Loucy (cell line): Measurements from ENCODE around the gene CHN1.

Experiments
- H2AFZ ChIP-seq: fragments of 200-600 bp; sonication (generic); 2 replicates; pipeline ENCODE4 v1.6.0; 2016; ENCODE audit warnings: antibody characterized with exemption, mild to moderate bottlenecking, low read length, moderate library complexity
- H3F3A ChIP-seq: fragments of 200-600 bp; 2 replicates; pipeline ENCODE4 v1.6.0; 2016; ENCODE audit warnings: antibody characterized with exemption, low read depth, mild to moderate bottlenecking
- H3K27me3 ChIP-seq: fragments of 200-600 bp; sonication (generic); 2 replicates; pipeline ENCODE4 v1.6.1; 2014; ENCODE audit warnings: low read length, mild to moderate bottlenecking; ENCODE audit not compliant: insufficient read depth, poor library complexity, severe bottlenecking
- H3K36me3 ChIP-seq: fragments of 200-600 bp; sonication (generic); 2 replicates; pipeline ENCODE4 v1.6.1; 2016; ENCODE audit warnings: low read length; ENCODE audit not compliant: insufficient read depth
- H3K4me1 ChIP-seq: fragments of 200-600 bp; sonication (generic); 2 replicates; pipeline ENCODE4 v1.5.1; 2014; ENCODE audit warnings: low read length, mild to moderate bottlenecking; ENCODE audit not compliant: insufficient read depth, poor library complexity, severe bottlenecking
- H3K4me2 ChIP-seq: fragments of 200-600 bp; sonication (generic); 2 replicates; pipeline ENCODE4 v1.6.0; 2014; ENCODE audit warnings: antibody characterized with exemption, low read length, low read depth, mild to moderate bottlenecking; ENCODE audit not compliant: poor library complexity, severe bottlenecking
- H3K4me3 ChIP-seq: fragments of 200-600 bp; sonication (generic); 2 replicates; pipeline ENCODE4 v1.5.1; 2014; ENCODE audit warnings: low read length, mild to moderate bottlenecking, mixed read lengths; ENCODE audit not compliant: poor library complexity, severe bottlenecking
- H3K79me2 ChIP-seq: fragments of 200-600 bp; sonication (generic); 2 replicates; pipeline ENCODE4 v1.6.1; 2014; ENCODE audit warnings: low read length; ENCODE audit not compliant: insufficient read depth
- H3K9ac ChIP-seq: fragments of 200-600 bp; sonication (generic); 2 replicates; pipeline ENCODE4 v1.6.0; 2014; ENCODE audit warnings: mild to moderate bottlenecking, low read depth, low read length, moderate library complexity; ENCODE audit not compliant: poor library complexity, severe bottlenecking
- H3K9me2 ChIP-seq: fragments of 200-600 bp; sonication (generic); replicated peaks from 2 replicates; pipeline ENCODE4 v1.6.1; 2016; ENCODE audit warnings: low read depth, low read length, mixed read lengths
- H3K9me3 ChIP-seq: fragments of 200-600 bp; sonication (generic); 2 replicates; pipeline ENCODE4 v1.6.1; 2014; ENCODE audit warnings: mild to moderate bottlenecking, antibody characterized with exemption, low read length, low read depth; ENCODE audit not compliant: insufficient read depth
- H4K20me1 ChIP-seq: fragments of 200-600 bp; sonication (generic); 2 replicates; pipeline ENCODE4 v1.6.0; 2014; ENCODE audit warnings: antibody characterized with exemption, low read length, mild to moderate bottlenecking; ENCODE audit not compliant: insufficient read depth, poor library complexity, severe bottlenecking
- CTCF ChIP-seq: fragments of 200-600 bp; sonication (generic); conservative IDR thresholded peaks from 2 replicates; pipeline ENCODE4 v1.5.1; 2014; ENCODE audit warnings: mild to moderate bottlenecking, antibody characterized with exemption, low read length
- EZH2phosphoT487 ChIP-seq: fragments of 200-600 bp; IDR thresholded peaks from 2 replicates; pipeline ENCODE4 v1.6.1; 2018; ENCODE audit warnings: antibody characterized with exemption, mild to moderate bottlenecking, moderate library complexity, borderline replicate concordance

Gene CHN1

GRCh38 chr2:175010848-175011254, 5.7 kb upstream of the CHN1 start:
- no peaks in the 10 kb centered on the region for H4K20me1 ChIP-seq
- H3K36me3 ChIP-seq, result no peaks in the 10 kb centered on the region
- no peaks in the 10 kb centered on the region for H3K9me3 ChIP-seq
- no peaks in the 10 kb centered on the region for H3K79me2 ChIP-seq
- no peaks in the 10 kb centered on the region for H3K27me3 ChIP-seq
- no peak overlapping the region for H3K4me2 ChIP-seq
- no peak overlapping the region for H3K9ac ChIP-seq
- no peaks in the 10 kb centered on the region for H3F3A ChIP-seq
- peaks cover 4% of the 10 kb centered on the region for H3K4me1 ChIP-seq
- no peak overlapping the region for H2AFZ ChIP-seq
- TF ChIP-seq CTCF, result no peak
- no peak for TF ChIP-seq EZH2phosphoT487
- no peak overlapping the region for H3K4me3 ChIP-seq
- no peaks in the 10 kb centered on the region for H3K9me2 ChIP-seq

GRCh38 chr2:175009917-175010621, 4.9 kb upstream of the CHN1 start:
- Histone ChIP-seq H3F3A (no peaks in the 10 kb centered on the region), H3K27me3 (no peaks in the 10 kb centered on the region), H3K9ac (no peak overlapping the region), H3K4me3 (no peak overlapping the region), H3K36me3 (no peaks in the 10 kb centered on the region), H3K4me1 (peaks cover 4% of the 10 kb centered on the region), H3K79me2 (no peaks in the 10 kb centered on the region), H3K4me2 (no peak overlapping the region), H3K9me3 (no peaks in the 10 kb centered on the region), H3K9me2 (no peaks in the 10 kb centered on the region), H4K20me1 (no peaks in the 10 kb centered on the region), H2AFZ (no peak overlapping the region)
- TF ChIP-seq EZH2phosphoT487, result no peak
- TF ChIP-seq CTCF, result peak; percentile 16; the same call in 1 of the 2 replicates

- no peaks in the 10 kb centered on the region for H3K79me2 ChIP-seq
- no peak overlapping the region for H3K4me2 ChIP-seq
- peaks cover 4% of the 10 kb centered on the region for H3K4me1 ChIP-seq
- H3K36me3 ChIP-seq, result no peaks in the 10 kb centered on the region
- H3K4me3 ChIP-seq, result no peak overlapping the region
- no peaks in the 10 kb centered on the region for H4K20me1 ChIP-seq
- TF ChIP-seq CTCF, result no peak
- TF ChIP-seq EZH2phosphoT487, result no peak
- H3K9me3 ChIP-seq, result no peaks in the 10 kb centered on the region
- no peak overlapping the region for H3K9ac ChIP-seq
- no peak overlapping the region for H2AFZ ChIP-seq
- no peaks in the 10 kb centered on the region for H3K27me3 ChIP-seq
- H3F3A ChIP-seq, result no peaks in the 10 kb centered on the region
- no peaks in the 10 kb centered on the region for H3K9me2 ChIP-seq
These were observed 3.8 kb upstream of the CHN1 start for GRCh38 chr2:175008801-175009495.
